Posterior cingulate gyrus (tissue), 11 donors: ENCODE measurements around the gene DPPA2.

Experiments used
- DNase-seq, 10 donors: peaks; one replicate each; pipeline versions ENCODE4 v3.0.0 to v3.0.0-alpha.2; 2020 to 2021; ENCODE audit warnings: mixed read lengths in 3 of 10
- intact Hi-C: fragments of 100-400 bp; cut with DNase I; formaldehyde crosslinking; loops from one replicate; pipeline ENCODE4 v1.15.1; 2023

Gene DPPA2

DNA sequence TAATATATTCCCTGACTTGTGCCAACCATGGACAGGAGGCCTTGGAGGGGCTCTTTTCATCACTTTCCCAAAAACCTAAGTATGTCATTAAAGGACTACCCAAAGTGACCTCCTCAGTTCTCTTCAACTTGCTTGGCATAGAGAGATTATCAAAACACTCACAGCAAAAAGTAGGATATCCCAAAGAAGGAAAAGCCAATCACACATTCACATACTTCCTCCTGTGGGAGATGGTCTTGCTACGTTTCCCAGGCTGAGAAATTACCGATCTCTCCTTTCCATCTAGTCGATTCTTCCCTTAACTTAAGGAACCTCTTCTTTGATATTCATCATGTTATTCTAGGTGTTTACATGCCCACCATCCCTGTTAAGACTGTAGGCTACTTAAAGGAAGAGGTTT is 11.9 kb upstream of the DPPA2 start:
- intact Hi-C loops: no loop called here
- no peak for DNase-seq

DNA sequence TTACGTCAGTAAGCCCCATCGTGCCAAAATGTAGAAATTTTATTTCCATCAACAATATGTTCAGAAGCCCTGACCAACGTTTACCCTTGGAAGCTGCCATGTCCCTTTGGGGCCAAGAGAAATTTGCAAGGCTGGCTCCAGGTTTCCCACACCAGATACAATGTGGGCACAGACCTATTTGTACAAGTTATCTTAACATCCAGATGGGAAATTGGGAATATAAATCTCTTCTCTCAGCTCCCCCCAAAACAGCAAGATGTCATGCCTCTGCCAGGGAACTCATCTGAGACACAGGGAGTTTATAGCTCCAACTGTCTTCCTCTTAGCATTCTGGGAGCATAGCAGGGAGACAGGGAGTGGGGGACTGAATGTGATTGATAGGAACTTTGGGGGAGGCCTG is 9.3 kb upstream of the DPPA2 start:
- intact Hi-C loops: no loop called here
- DNase-seq: no peak

DNA sequence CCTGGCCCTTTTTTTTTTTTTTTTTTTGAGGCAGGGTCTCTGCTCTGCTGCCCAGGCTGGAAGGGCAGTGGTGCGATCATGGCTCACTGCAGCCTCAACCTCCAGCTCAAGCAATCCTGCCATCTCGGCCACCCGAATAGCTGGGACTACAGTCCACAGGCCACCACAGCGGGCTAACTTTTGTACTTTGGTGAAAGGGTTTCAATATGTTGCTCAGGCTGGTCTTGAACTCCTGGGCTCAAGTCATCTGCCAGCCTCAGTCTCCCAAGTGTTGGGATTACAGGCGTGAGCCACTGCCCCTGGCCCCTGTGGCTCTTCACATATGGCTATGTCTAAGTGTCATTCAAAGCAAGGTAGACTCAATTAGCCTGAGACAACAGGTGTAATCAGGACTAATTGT is 8.8 kb upstream of the DPPA2 start:
- no peak for DNase-seq

DNA sequence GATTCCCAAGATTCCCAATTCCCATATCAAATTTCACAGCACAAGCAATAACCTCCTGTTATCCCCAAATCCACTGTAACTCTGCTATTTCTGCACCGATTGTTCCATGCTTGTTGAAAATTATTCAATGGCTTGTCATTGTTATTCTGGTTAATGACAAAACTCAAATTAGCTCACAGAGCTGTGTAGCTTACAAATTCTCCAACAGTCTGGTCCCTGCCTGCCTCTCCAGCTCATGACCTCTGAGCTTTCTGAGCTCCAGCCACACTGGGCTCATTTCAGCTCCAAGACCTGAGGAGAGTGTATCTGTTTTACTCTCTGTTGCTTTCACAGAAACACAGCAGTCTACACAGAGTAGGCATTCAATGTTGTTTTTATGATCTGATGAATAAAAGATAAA is 3.3 kb downstream of the DPPA2 start:
- DNase-seq: no peak
- intact Hi-C loops: no loop called here

More for the DNA sequence above, 8.8 kb upstream of the DPPA2 start:
- intact Hi-C loops: no loop called here

DNA sequence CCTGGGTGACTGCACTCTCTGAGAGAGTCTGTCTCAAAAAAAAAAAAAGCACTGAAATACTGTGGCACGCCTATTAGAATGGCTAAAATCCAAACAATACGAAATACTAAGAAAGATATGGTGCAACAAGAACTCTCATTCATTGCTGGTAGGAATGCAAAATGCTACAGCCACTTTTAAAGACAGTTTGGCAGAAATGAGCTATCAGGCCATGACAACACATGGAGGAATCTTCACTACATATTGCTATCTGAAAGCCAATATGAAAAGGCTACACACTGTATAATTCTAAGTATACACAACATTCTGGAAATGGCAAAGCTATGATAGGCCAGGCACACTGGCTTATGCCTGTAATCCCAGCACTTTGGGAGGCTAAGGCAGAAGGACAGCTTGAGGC is 18.8 kb downstream of the DPPA2 start:
- intact Hi-C loops: no loop called here
- no peak for DNase-seq

DNA sequence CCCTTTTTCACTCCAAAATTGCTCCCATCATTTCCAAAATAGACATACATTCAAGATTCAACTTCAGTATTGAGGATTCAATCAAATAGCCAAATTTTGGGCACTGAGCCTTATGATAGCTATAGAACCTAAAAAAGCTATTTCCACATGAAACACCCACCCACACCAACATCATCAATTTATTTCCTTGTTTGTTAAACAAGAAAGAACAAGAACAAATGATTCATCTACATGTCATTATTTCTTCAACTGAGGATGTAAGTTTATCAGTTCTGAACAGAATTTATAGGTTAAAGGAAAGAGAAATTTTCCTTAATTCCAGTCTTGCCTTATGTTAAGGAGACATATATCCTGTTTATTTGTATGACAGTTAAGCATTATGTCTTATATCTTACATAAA is 32.2 kb downstream of the DPPA2 start:
- intact Hi-C loops: no loop called here

DNA sequence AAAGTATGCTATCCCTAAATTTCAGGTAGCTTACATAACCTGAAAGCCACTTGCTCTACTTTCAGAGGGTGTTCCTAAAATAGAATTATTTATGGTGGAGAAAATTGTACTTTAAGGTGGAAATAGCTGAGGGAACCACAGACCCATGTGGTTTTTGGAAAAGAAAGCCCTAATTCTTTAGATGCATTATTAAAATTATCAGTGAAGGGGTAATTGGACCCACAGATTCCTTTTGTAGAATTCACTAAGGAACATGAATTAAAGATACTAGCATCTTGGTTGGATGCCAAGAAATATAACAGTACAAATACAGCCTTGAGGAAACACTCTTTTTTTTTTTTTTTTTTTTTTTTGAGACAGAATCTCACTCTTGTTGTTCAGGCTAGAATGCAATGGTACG is 37.8 kb downstream of the DPPA2 start:
- intact Hi-C loops: loop anchor here (10.0 kb wide), 1 partner anchor 1036 kb away; no protein-coding TSS in a partner anchor
- DNase-seq: no peak

More for the DNA sequence above, 32.2 kb downstream of the DPPA2 start:
- DNase-seq: no peak

DNA sequence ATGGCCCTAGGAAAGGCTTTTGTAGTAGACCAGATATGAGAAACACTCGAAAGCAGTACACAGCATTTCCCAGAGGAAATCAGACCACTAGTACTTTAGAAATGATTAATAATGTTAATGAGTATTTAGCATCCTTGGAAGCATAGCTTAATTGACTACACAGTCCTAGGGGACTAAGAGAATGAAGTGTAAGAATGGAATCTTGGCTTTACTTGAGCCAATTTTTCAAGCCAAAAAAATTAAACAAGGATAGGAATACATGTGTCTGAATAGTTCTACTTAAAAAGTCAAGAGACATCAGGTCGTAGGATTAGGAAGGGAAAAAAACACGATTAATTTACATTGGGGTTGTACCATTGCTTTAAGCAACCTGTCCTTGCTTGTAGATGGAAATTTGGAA is 38.2 kb downstream of the DPPA2 start:
- intact Hi-C loops: loop anchor here (10.0 kb wide), 1 partner anchor 1037 kb away; no protein-coding TSS in a partner anchor
- DNase-seq: no peak

DNA sequence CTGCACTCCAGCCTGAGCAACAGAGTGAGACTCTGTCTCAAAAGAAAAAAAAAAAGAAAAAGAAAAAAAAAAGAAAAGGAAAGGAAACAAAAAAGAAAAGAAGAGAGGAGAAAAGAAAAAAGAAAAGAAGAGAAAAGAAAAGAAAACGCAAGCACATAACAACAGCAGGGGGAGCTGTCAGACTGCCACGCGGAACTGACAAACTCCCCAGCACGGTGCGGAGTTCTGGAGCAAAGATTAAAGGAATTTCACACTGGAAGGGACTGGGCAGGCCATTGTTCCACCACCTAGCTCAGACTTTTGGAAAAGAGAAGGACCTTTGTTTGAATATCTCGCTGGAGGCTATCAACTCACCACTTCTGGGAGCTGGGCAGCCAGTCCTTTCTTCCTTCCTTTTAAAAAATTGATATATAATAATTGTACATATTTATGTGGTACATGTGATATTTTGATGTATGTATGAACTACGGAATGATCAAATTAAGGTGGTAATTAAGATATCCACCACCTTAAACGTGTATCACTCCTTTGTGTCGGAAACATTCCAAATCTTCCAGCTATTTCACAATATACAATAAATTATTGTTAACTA is 40.5 kb downstream of the DPPA2 start:
- intact Hi-C loops: loop anchor here (10.0 kb wide), 1 partner anchor 1039 kb away; no protein-coding TSS in a partner anchor
- peak in 6 of 10 donors; percentile 17 to 87 (median 32) for DNase-seq

DNA sequence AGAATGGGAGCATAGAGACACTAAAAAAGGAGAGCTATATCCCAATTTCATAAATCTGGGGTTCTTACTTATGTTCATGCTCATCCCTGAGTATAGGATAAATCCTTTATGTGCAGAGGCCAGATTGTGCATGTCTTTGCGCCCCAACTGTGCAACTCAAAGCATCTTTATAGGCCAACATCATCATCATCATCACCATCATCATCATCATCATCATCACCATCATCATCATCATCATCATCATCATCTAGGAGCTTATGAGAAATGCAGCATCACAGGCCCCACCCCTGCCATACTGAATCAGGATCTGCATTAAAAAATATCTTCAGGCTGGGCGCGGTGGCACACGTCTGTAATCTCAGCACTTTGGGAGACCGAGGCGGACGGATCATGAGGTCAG is 45.5 kb downstream of the DPPA2 start:
- intact Hi-C loops: loop anchor here (10.0 kb wide), 1 partner anchor 1044 kb away; no protein-coding TSS in a partner anchor
- no peak for DNase-seq

DNA sequence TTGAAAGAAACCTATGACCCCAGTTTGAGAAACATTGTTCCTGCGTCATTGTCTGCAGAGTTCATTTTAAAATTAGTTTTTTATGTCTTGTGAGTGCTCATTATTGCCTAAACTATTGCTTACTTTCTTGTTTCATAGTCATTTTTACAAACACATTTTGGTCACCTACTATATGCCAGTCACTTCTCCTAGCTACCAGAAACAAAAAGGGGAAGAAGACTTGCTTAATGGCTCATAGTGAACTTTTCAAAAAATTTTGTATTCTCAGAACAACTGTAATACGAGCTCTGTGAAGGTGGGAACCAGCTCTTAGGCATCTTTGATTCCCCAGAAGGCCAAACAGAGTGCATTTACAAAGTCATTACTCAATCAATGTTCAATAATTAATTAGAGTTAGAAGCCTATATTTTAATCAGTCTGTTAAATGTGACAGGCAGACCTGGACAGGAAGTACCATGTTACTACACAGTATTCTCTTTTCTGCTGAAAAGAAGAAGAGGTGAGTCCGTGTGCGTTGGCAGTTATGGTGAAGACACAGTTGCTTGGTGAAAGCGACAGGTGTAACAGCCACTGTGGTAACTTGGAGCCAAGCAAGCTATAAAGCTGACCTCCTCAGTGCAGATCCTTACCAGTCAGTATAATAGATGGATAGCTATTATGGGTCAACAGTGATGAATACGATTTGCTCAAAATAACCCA is 46.6 kb downstream of the DPPA2 start:
- DNase-seq: no peak
- intact Hi-C loops: loop anchor here (10.0 kb wide), 1 partner anchor 1045 kb away; no protein-coding TSS in a partner anchor

DNA sequence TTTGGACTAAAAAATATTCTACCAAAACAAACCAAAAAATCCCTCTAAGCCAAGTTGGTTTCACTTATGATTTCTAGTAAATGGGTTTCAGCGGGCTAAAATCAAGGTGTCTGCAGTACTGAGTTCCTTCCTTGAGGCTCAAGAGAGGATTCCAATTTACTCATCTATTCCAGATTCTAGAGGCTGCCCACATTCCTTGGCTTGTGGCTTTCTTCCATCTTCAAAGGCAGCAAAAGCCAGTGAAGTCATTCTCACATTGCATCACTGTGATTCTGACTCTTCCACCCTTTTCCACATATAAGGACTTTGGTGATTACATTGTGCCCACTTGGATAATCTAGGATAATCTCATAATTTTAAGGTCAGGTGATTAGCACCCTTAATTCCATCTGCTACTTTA is 48.1 kb downstream of the DPPA2 start:
- intact Hi-C loops: no loop called here
- no peak for DNase-seq

DNA sequence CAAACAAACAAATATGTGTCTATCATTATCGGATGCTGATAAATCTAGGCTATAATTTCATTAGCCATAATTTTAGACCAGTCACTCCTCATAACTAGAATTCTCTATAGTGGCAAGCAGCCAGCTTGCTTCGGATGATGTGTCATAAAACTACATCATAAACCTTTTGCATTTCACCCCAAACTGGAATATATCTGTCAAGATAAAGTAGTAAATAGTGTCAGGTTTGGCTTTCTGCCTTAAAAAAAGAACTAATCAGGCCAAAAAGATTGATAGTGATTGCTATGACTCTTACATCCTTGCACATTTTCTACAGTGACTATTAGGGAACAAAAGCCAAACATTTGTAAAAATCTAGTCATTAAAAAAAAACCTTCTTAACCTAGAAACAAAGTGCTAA is 51.0 kb downstream of the DPPA2 start:
- no peak for DNase-seq

DNA sequence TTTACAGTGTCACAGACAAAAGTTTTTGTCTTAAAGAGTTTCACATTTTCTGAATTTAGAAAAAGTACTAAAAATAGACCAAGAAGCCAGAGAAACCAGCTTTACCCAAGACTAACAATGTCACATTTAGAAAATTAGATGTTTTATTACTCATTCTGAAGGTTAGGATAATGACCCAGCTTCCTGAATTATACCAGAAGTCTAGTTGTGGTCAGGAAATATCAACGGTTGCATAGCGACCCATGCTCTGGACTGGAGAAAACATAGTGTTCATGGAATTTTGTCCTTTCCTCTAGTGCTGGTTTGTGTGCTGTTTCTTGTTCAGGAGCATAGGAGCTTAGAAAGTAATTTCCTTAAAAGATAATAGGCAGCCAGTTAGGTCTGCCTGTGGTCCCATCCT is 59.0 kb downstream of the DPPA2 start:
- intact Hi-C loops: no loop called here
- no peak for DNase-seq

More for the DNA sequence above, 51.0 kb downstream of the DPPA2 start:
- intact Hi-C loops: no loop called here

DNA sequence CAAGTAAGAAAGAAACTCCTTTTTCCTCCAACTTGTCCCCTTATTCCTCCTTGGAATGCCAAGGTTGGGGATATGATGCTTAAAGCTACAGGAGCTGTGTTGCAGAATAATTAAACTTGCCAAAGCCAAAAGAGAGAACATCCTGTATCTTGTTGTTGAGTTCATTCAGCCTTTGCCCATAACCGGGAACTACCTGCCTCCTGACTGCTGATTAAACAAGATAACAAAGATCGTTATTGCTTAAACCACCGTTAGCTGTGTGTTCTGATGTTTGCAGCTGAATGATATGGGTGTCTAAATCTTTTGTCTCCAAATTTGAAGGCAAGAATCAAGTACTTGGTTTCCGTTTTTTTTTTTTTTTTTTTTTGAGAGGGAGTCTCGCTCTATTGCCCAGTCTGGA is 61.5 kb downstream of the DPPA2 start:
- no peak for DNase-seq
- intact Hi-C loops: no loop called here

DNA sequence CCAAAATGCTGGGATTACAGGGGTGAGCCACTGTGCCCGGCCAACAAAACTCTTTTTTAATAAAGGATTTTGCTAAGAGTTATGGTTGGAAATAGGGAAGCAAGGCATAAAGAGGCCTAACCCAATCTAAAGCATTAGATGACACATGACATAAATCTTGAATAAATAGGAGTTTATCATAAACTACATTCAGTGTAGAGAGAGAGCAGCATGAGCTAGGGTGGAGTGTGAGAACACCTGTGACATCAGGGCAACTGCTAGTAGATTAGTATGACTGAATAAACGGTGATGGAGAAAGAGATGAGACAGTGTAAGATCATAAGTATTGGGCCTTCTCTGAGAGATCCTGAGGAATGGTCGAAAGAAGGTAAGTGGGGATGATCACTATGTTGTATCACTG is 63.7 kb downstream of the DPPA2 start:
- intact Hi-C loops: no loop called here
- DNase-seq: no peak
